Measurements from ENCODE around the gene TBC1D10B. TPM values are rescaled to one million over a fixed set of nuclear protein-coding genes. Genes with fewer than 3 reads are reported as not detected.
A peak's percentile ranks its signal among the peaks of the same experiment; 100 is the strongest.

Gene TBC1D10B
- total RNA-seq, 4 donors from 2014 or later = 21.9 to 33.9 (median 26.1) TPM

- DNase-seq = no peak
- H3K4me3 ChIP-seq = peak overlapping the region; percentile 76 to 96 (median 83)
- peaks cover 0 to 18% (median 0%) of the 10 kb centered on the region in 3 donors for H3K36me3 ChIP-seq
- H3K4me1 ChIP-seq = peaks cover 5 to 62% (median 24%) of the 10 kb centered on the region in 3 donors
- H3K27me3 ChIP-seq = no peaks in the 10 kb centered on the region
- no peaks in the 10 kb centered on the region for H3K9me3 ChIP-seq
- intact Hi-C loops (cut with DNase I) = no loop called here
- no peak for TF ChIP-seq CTCF (IDR thresholded peaks at IDR 0.05)
- TF ChIP-seq POLR2A (IDR thresholded peaks at IDR 0.05) = no peak
- H3K27ac ChIP-seq = peak overlapping the region; percentile 74 to 86 (median 82)
- WGBS, 2 donors = 13 to 14% methylated on average over 13 of the region's 13 CpGs
Measured at GRCh38 chr16:30395992-30396585, 25.8 kb upstream of the TBC1D10B start.

- no peaks in the 10 kb centered on the region for H3K27me3 ChIP-seq
- no peaks in the 10 kb centered on the region for H3K9me3 ChIP-seq
- DNase-seq = no peak
- peak within 1 kb of the TSS; percentile 76 to 96 (median 83) for H3K4me3 ChIP-seq
- H3K27ac ChIP-seq = peak within 1 kb of the TSS; percentile 74 to 86 (median 82)
- H3K36me3 ChIP-seq = peaks cover 0 to 18% (median 0%) of the 10 kb centered on the region in 3 donors
- 0% methylated on average over 3 of the region's 103 CpGs; no CpG with 5 or more reads in 1 of the 2 donors for whole genome bisulfite sequencing, 2 donors
- H3K4me1 ChIP-seq = peaks cover 5 to 57% (median 21%) of the 10 kb centered on the region in 3 donors
- TF ChIP-seq POLR2A (IDR thresholded peaks at IDR 0.05) (peak in 2 of 4 donors; percentile 28 to 34), CTCF (IDR thresholded peaks at IDR 0.05) (peak in 3 of 6 experiments; percentile 38 to 55 (median 51))
- intact Hi-C loops (cut with DNase I) = no loop called here
Measured at GRCh38 chr16:30395155-30395991, 25.1 kb upstream of the TBC1D10B start, which contains the start of gene ZNF48. Gene ZNF48, plus strand, starts transcription at chr16:30395420. Its CDS starts 375 bp downstream, at chr16:30395795.

GRCh38 chr16:30394592-30395154 is 24.4 kb upstream of the TBC1D10B start:
- Histone ChIP-seq H3K4me3 (peak overlapping the region; percentile 76 to 96 (median 83)), H3K27me3 (no peaks in the 10 kb centered on the region), H3K27ac (peak overlapping the region; percentile 74 to 86 (median 82)), H3K4me1 (peaks cover 5 to 50% (median 17%) of the 10 kb centered on the region in 3 donors), H3K36me3 (peaks cover 0 to 18% (median 0%) of the 10 kb centered on the region in 3 donors), H3K9me3 (no peaks in the 10 kb centered on the region)
- TF ChIP-seq POLR2A (IDR thresholded peaks at IDR 0.05) (no peak), CTCF (IDR thresholded peaks at IDR 0.05) (no peak)
- 13 to 17% methylated on average over 17 to 28 of the region's 31 CpGs for WGBS, 2 donors
- intact Hi-C loops (cut with DNase I) = no loop called here
- DNase-seq = no peak

GRCh38 chr16:30383521-30383920 is 13.2 kb upstream of the TBC1D10B start:
- TF ChIP-seq CTCF (IDR thresholded peaks at IDR 0.05) = no peak
- TF ChIP-seq POLR2A (IDR thresholded peaks at IDR 0.05) = no peak
- 25 to 50% methylated on average over 2 of the region's 2 CpGs for WGBS, 2 donors
- no peaks in the 10 kb centered on the region for H3K9me3 ChIP-seq
- no peak for DNase-seq
- H3K4me3 ChIP-seq = no peak overlapping the region
- intact Hi-C loops (cut with DNase I) = no loop called here
- H3K4me1 ChIP-seq = peaks cover 5 to 34% (median 7%) of the 10 kb centered on the region in 3 donors
- no peak overlapping the region for H3K27ac ChIP-seq
- no peaks in the 10 kb centered on the region for H3K36me3 ChIP-seq
- no peaks in the 10 kb centered on the region for H3K27me3 ChIP-seq

Data from esophagus squamous epithelium (tissue), 5 donors.